HCEC 1CT (cell line): Measurements from ENCODE around the gene MSH2.

ENCODE experiments used
- DNase-seq: peaks from one replicate; pipeline ENCODE4 v3.0.0-alpha.2; 2017

The MSH2 gene

GRCh38 chr2:47510745-47511144 lies 107.8 kb downstream of the MSH2 start:
- no peak for DNase-seq

GRCh38 chr2:47512581-47513083 lies 109.7 kb downstream of the MSH2 start:
- DNase-seq: peak; percentile 51

- DNase-seq: no peak
These were observed 111.1 kb downstream of the MSH2 start for GRCh38 chr2:47513981-47514520.

DNA sequence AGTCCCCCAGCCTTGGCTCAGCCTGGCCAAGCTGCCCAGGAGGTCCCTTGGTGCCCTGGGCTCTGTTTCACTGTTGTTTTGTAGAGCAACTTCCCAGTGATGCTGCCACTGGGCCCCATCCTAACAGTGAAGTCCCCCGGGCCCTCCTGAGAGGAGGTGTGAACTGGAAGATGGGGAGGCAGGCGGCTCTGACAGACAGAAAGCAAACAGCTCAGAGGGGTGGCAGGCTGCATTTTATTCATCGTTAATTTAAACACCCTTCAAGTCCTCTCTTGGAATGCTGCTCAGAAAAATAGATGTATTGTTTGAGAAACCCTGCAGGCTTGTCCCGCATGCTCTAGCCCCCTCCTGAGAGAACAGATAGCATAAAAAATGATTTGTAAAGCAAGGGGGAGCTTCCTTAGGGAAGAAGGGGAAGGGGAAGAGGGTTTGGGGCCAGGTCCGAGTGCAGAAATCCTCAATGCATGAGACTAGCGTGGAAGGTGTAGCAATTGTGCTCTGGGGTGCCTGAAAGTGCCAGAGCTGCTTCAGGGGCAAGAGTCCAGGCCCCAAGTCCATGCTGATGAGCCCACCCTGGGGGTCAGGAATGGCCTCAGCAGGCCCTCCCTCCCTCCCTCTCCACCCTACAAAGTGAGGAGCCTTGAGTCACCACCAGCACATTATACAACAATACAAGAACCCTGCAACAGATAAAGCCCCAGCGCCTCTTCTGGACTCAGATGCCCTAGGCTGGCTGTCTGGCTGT lies 113.6 kb downstream of the MSH2 start:
- DNase-seq: no peak

DNA sequence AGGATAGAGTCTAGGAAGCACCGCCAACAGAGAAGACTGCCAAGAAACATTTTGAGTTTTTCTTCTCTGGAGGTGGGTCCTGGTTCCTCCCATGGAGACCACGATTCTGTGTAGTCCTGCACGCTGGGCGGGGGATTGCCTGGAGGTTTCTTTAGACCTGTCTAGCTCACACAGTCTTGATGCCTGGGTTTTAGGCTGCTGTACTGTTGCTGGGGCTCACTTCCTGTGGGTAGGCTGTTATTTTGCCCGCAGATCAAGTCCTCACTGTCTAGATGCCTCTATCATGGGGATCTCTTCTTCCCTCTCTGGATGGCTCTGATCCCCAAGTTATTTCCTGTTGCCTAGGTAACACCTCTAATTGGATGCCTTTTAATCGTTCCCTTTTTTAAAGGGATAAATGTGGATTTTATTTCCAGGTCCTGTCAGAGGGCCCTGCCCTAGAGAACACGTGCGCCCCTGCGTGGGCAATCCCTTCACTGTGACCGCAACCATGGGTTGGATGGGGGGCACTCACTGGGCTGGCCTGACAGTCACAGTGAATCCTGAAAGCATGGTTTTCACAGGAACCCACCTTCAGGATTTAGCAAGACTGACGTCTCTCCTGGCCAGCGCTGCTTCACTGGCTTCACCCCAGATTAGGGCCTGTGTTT lies 115.7 kb downstream of the MSH2 start:
- no peak for DNase-seq

GRCh38 chr2:47519147-47519537 lies 116.2 kb downstream of the MSH2 start:
- no peak for DNase-seq

- no peak for DNase-seq
These were observed 116.8 kb downstream of the MSH2 start for GRCh38 chr2:47519604-47520301.

GRCh38 chr2:47520302-47520630 lies 117.3 kb downstream of the MSH2 start:
- no peak for DNase-seq

DNA sequence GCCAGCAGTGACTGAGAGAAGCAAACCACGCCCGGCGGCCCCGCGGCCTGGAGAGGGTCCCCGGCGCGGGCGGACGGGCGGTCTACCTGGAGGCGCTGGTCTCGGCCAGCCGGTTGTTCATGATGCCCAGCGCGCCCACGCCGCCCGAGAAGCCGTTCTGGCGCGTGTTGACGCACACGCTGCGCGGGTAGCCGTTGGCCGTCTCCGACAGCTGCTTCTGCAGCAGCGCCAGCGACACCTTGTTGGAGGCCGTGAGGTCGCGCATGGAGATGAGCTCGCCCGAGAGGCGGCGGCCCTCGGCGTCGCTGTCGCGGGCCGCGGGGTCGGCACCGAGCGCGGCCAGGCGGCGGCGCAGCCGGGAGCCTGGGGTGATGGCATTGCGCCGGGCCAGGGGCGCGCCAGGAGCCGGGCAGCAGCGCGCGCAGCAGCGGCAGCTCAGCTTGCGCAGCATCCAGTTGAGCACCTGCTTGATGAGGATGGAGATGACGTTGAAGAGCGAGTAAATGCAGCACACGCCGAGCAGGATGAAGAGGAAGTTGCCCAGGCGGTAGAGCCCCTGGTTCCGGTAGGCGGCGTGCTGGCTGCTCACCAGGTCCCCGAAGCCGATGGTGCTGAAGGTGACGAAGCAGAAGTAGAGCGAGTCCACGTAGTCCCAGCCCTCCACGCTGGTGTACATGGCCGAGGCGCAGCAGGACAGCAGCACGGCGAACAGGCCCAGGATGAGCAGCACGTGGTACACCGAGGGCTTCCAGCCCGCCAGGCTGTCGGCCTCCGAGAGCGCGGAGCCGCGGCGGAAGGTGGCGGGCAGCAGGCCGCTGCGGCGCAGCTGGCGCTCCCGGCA lies 118.1 kb downstream of the MSH2 start:
- peak; percentile 28 for DNase-seq

GRCh38 chr2:47521666-47522285 lies 118.8 kb downstream of the MSH2 start:
- no peak for DNase-seq

- no peak for DNase-seq
These were observed 122.2 kb downstream of the MSH2 start for GRCh38 chr2:47525167-47525566.

DNA sequence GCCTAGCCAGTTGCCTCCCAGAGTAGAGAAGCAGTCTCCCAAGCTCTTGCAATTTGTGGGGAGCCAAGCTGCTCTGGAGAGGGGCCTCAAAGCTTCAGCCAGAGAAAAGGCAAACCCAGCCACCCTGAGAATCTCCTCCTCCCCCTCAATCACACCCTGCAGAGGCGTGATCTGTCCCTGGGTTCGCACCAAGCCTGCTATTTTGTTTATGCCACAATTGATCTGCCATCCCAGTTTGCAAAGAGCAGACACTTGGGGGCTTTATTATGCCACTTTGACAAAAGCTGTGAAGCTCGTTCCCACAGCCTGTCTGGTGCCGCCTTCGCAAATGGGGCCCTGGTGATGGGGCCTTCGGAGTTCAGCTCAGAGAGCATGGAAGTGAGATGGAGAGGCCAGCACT lies 125.5 kb downstream of the MSH2 start:
- DNase-seq: no peak

DNA sequence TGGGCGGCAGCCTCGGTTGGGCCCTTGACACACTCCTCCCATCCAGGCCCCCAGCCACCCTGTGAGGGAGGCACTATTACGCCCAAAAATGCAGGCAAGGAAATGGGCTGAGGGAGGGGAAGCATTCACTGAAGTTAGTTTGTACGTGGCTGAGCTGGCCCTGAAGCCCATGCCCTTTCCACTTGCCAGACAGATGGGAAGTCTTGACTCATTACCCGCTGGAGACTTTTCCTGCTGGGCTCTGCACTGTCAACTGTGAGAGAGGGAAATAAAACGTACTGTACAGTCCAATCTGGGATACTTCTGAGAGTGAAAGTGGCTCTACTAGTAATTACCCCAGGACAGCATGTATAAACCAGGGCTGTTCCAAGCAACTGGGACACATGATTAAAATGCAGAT lies 125.9 kb downstream of the MSH2 start:
- DNase-seq: no peak

DNA sequence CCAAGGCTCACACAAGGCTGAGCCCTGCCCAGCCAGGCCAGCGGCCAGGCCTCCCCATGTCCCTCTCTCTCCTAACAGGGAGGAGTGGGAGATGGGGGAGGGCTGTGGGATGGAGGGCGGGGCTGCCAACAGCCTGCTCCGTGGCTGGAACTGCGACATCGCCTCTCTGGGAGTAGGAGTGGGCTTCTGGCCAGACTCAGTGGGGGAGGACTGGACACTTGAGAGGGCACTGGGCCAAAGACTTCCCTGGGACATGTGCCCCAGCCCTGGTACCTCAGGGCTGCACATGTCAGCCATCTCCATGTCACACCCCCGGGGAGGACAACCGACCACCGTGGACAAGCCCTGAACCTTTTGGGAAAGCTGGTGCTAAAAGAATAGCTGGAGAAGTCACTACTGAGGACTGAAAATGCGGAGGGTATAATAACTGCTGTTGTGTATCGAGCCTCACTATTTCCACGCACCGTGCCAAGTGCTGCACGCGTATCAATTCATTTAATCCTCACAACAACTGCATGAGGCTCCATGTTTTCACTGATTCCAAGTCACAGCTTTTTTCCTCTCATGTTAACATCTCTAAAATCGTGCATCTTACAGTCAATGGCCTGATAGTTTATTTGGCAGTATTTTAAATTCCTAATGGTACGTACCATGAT lies 127.3 kb downstream of the MSH2 start:
- DNase-seq: no peak

DNA sequence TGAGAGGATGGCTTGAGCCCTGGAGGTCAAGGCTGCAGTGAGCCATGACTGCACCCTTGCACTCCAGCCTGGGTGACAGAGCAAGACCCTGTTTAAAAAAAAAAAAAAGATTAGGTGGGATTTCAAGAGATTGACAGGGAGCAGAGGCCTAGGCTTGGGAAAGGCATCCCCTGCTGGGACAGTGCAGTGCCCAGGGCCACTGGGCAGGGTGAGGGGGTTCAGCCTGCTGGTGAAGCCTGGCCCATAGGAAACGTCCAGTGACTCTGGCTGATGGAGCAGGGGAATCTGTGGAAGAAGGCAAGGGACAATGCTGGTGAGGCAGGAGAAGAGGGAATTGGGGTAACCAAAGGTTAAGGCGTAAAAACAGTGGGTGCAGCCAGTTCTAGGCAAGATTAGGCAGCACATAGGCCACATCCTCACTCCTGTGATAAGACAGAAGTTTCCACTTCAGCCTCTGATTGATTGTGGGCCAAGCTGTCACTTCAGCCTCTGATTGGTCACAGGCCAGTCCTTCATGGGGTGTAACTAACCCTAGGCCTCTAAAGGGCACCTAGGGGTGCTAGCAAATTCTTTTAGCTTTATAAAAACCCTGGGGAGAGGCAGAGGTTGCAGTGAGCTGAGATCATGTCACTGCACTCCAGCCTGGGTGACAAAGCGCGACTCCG lies 128.6 kb downstream of the MSH2 start:
- DNase-seq: no peak
